SK-N-SH treated with all-trans-retinoic acid at 6 μM for 48 hours (cell line): ENCODE results near the gene L1CAM.

Experiments used
- ATAC-seq: fragments of 200-7000 bp; cut with Tn5 transposase; 3 replicates; pipeline ENCODE4 v1.9.1; 2020; ENCODE audit warnings: mild to moderate bottlenecking, moderate library complexity
- BACH2 ChIP-seq: fragments of 250-450 bp; sonication (Bioruptor Pico); IDR thresholded peaks from 2 replicates; pipeline ENCODE4 v1.9.0; 2021; ENCODE audit warnings: mild to moderate bottlenecking, borderline replicate concordance
- CREB5 ChIP-seq: fragments of 250-450 bp; sonication (Bioruptor Pico); IDR thresholded peaks from 2 replicates; pipeline ENCODE4 v1.5.1; 2020; ENCODE audit warnings: low read depth, mild to moderate bottlenecking, moderate library complexity
- CSRNP3 ChIP-seq: fragments of 250-450 bp; sonication (Bioruptor Pico); IDR thresholded peaks from 2 replicates; pipeline ENCODE4 v1.5.1; 2021; ENCODE audit warnings: mild to moderate bottlenecking, moderate library complexity
- ESRRG ChIP-seq: fragments of 250-450 bp; sonication (Bioruptor Pico); IDR thresholded peaks from 2 replicates; pipeline ENCODE4 v1.6.1; 2021; ENCODE audit warnings: mild to moderate bottlenecking
- GLIS3 ChIP-seq: fragments of 250-450 bp; sonication (Bioruptor Pico); IDR thresholded peaks from 2 replicates; pipeline ENCODE4 v1.5.0; 2020; ENCODE audit warnings: mild to moderate bottlenecking, moderate library complexity
- ISL1 ChIP-seq: fragments of 250-450 bp; sonication (Bioruptor Pico); IDR thresholded peaks from 2 replicates; pipeline ENCODE4 v2.1.2; 2022; ENCODE audit warnings: mild to moderate bottlenecking, moderate library complexity
- OSR1 ChIP-seq: fragments of 250-450 bp; sonication (Bioruptor Pico); IDR thresholded peaks from 2 replicates; pipeline ENCODE4 v1.8.0; 2022; ENCODE audit warnings: moderate library complexity, mild to moderate bottlenecking, inconsistent platforms
- PATZ1 ChIP-seq: fragments of 250-450 bp; sonication (Bioruptor Pico); IDR thresholded peaks from 2 replicates; pipeline ENCODE4 v1.8.0; 2020; ENCODE audit warnings: mild to moderate bottlenecking, moderate library complexity, borderline replicate concordance
- POU6F1 ChIP-seq: fragments of 250-450 bp; sonication (Bioruptor Pico); IDR thresholded peaks from 2 replicates; pipeline ENCODE4 v1.8.0; 2021; ENCODE audit warnings: low read depth, mild to moderate bottlenecking, moderate library complexity, borderline replicate concordance
- PPARA ChIP-seq: fragments of 250-450 bp; sonication (Bioruptor Pico); IDR thresholded peaks from 2 replicates; pipeline ENCODE4 v1.5.0; 2020; ENCODE audit warnings: mild to moderate bottlenecking, borderline replicate concordance
- RARB ChIP-seq: fragments of 250-450 bp; sonication (Bioruptor Pico); IDR thresholded peaks from 2 replicates; pipeline ENCODE4 v1.8.0; 2021; ENCODE audit warnings: mild to moderate bottlenecking, moderate library complexity
- SNAI2 ChIP-seq: fragments of 250-450 bp; sonication (Bioruptor Pico); IDR thresholded peaks from 2 replicates; pipeline ENCODE4 v1.5.0; 2020; ENCODE audit warnings: mild to moderate bottlenecking, moderate library complexity
- TCF4 ChIP-seq: fragments of 250-450 bp; sonication (Bioruptor Pico); IDR thresholded peaks from 2 replicates; pipeline ENCODE4 v1.8.0; 2021; ENCODE audit warnings: mild to moderate bottlenecking, moderate library complexity, borderline replicate concordance
- TOX ChIP-seq: fragments of 250-450 bp; sonication (Bioruptor Pico); IDR thresholded peaks from 2 replicates; pipeline ENCODE4 v1.8.0; 2021; ENCODE audit warnings: mild to moderate bottlenecking, moderate library complexity, borderline replicate concordance
- TSHZ2 ChIP-seq: fragments of 250-450 bp; sonication (Bioruptor Pico); IDR thresholded peaks from 2 replicates; pipeline ENCODE4 v1.5.0; 2020; ENCODE audit warnings: mild to moderate bottlenecking, moderate library complexity
- ZC3H10 ChIP-seq: fragments of 250-450 bp; sonication (Bioruptor Pico); IDR thresholded peaks from 2 replicates; pipeline ENCODE4 v1.5.1; 2021; ENCODE audit warnings: mild to moderate bottlenecking, moderate library complexity
- ZFP3 ChIP-seq: fragments of 250-450 bp; sonication (Bioruptor Pico); IDR thresholded peaks from 2 replicates; pipeline ENCODE4 v1.5.0; 2020; ENCODE audit warnings: mild to moderate bottlenecking, moderate library complexity
- ZFP30 ChIP-seq: fragments of 450-650 bp; formaldehyde crosslinking; IDR thresholded peaks from 2 replicates; pipeline ENCODE4 v1.5.0; 2022; ENCODE audit warnings: mild to moderate bottlenecking, moderate library complexity
- ZNF565 ChIP-seq: fragments of 450-650 bp; formaldehyde crosslinking; conservative IDR thresholded peaks from 2 replicates; pipeline ENCODE4 v1.5.0; 2020; ENCODE audit warnings: low read depth, mild to moderate bottlenecking, moderate library complexity

L1CAM gene

GRCh38 chrX:153932220-153932915 is 46.4 kb upstream of the L1CAM start:
- TF ChIP-seq GLIS3 (no peak), RARB (CRISPR knock-in tag) (no peak), ZC3H10 (CRISPR knock-in tag) (no peak)
- no peak for ATAC-seq

GRCh38 chrX:153931748-153932147 is 45.8 kb upstream of the L1CAM start:
- ATAC-seq, result no peak
- TF ChIP-seq ZC3H10 (CRISPR knock-in tag) (no peak), PPARA (CRISPR knock-in tag) (no peak), ESRRG (no peak)

- no peak for ATAC-seq
- TF ChIP-seq GLIS3 (no peak), PATZ1 (CRISPR knock-in tag) (no peak), ZNF565 (CRISPR knock-in tag) (no peak), ESRRG (no peak), SNAI2 (no peak), TCF4 (CRISPR knock-in tag) (no peak), ZFP30 (CRISPR knock-in tag) (no peak), ZC3H10 (CRISPR knock-in tag) (no peak), BACH2 (CRISPR knock-in tag) (no peak), ZFP3 (no peak), TSHZ2 (no peak), TOX (CRISPR knock-in tag) (no peak), POU6F1 (CRISPR knock-in tag) (no peak), CSRNP3 (CRISPR knock-in tag) (no peak), PPARA (CRISPR knock-in tag) (no peak), OSR1 (no peak), ISL1 (CRISPR knock-in tag) (no peak), CREB5 (CRISPR knock-in tag) (no peak), RARB (CRISPR knock-in tag) (no peak)
Observed at GRCh38 chrX:153931151-153931550, 45.2 kb upstream of the L1CAM start.
